HPDE6-E6E7 (cell line): ENCODE data around the gene ZNF532.
"Not testable (repeated sequence)": the region's sequence is repeated elsewhere in the genome, so short reads cannot be mapped to it uniquely, and the experiment has no call there.

Source experiments
- DNase-seq: peaks from one replicate; pipeline ENCODE4 v3.0.0; 2011; ENCODE audit warnings: missing footprints; ENCODE audit errors: extremely low spot score

Gene ZNF532

DNA sequence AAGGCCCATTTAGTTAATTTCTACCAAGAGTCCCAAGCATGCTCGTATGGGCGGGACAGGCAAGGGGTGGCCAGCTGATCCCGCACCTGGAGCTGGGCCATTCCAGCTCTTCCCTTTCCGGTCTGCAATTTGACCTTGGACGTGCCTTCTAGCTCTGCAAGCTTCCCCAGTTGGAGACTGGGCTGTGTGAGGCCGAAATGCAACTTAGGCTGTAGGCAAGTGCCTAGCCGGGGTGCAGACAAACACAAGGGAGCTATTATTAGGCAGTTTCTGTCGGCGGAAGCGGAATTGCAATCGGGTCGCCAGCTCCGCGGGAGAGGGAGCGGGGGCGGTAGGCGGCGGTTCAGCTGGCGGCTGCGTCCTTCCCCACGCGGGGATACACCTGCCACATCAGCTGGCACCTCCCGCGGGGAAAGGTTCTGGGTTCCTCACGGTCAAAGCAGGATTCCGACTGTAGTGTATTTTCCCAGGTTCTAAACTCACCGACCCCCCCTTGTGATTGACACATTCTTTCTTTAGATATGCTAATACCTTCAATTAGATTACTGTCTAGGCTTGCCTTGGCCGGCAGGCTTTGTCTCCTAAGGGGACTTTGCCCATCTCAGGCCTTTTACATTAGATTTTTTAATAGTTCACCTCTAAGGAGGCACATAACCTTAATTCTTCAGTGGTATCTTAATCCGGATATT, 17.1 kb upstream of the ZNF532 start:
- no peak for DNase-seq

DNA sequence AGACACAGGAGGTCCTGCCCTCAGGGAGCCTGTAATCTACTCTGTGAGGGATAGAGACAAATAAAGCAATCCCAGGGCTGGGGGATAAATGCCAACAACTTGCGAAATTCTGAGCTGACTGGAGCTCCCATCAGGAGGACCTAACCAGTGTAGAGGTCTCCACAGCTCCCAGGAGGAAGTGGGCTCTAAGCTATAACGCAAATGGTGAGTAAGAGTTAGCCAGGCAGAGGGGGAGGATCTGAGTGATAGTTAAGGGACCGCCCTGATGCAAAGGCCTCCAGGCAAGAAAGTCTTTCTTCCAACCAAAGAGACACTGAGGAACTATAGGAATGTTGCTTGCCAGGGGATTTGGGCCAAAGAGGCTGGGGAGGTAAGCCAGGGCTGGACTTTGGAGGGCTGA, 16.0 kb upstream of the ZNF532 start:
- DNase-seq, result no peak

DNA sequence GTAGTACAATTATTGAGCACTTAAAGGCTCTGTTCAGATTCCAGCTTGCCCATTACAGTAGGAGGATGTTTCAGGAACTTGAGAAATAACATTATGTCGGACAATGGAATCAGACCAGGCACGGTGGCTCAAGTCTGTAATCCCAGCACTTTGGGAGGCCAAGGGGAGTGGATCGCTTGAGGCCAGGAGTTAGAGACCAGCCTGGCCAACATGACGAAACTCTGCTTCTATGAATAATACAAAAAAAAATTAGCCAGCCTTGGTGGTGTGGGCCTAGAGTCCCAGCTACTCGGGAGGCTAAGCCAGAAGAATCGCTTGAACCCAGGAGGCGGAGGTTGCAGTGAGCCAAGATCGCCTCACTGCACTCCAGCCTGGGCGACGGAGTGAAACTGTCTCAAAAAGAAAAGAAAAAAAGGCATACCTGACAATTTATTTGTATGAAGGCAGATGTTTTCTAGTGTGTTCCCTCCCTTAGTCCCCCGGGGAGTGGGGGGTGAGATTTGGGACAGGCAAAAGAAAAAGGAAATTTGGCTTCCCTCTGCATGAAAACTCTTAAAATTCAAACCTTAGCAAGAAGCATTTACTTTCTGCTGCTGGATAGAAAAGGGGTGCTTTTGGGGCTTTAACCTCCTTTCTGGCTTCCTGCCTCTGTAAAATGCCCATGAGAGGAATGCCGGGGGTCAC, 13.7 kb upstream of the ZNF532 start:
- DNase-seq, result no peak

DNA sequence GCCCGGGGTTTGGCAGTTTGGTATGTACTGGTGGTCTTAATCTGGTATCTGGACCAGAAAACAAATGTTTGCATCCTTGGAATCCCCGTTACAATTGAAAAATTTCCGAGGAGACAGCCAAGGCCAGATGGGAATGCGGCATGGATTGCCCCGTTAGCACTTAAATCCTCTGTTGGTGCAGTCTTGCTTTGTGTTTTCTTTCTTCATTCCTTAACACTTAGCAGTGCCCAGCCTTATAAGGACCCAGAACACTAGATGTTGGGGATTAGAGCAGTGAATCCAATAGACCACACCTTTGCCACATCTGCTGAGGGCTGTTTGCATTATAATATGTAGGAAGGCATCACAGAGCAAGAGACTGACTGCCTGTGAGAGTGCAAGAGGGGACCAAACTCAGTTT, 12.8 kb upstream of the ZNF532 start:
- DNase-seq, result no peak

DNA sequence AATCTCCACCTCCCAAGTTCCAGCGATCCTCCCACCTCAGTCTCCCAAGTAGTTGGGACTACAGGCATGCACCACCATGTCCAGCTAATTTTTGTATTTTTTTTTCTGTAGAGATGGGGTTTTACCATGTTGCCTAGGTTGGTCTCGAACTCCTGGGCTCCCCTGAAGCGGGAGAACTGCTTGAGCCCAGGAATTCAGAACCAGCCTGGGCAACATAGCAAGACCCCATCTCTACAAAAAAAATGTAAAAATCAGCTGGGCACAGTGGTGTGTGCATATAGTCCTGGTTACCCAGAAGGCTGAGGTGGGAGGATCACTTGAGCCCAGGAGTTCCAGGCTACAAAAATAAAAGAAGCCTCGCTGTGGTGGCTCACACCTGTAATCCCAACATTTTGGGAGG, 12.0 kb upstream of the ZNF532 start:
- DNase-seq, result no peak

DNA sequence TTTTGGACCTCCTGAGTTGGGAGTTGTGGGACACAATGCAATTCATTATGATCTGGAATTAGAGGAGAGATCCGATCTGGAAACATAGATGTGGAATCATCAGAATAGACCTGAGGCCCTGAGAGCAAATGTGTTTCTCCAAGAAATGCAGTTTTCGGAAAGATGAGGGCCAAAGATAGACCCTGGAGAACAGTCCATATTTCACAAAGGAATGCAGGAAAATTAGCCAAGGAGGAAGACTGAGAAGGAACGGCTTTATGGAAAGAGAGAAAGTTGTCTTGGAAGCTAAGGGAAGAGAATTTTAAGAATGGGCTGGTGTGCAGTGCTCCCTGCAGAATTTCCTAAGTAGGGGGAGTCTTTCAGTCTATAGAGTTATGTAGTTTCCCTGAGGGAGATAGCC, 11.1 kb upstream of the ZNF532 start:
- DNase-seq, result no peak

DNA sequence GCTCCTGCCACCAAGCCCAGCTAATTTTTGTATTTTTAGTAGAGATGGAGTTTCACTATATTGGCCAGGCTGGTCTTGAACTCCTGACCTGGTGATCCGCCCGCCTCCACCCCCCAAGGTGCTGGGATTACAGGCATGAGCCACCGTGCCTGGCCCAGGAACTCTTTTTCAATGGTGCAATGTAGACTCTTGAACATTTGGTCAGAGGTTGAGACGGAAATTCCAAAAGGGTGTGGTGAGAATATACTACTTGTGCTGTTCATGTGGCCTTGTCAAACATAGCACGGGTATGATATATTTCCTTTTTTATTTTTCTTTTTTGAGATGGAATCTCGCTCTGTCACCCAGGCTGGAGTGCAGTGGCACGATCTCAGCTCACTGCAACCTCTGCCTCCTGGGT, 9.2 kb upstream of the ZNF532 start:
- not testable (repeated sequence) for DNase-seq

DNA sequence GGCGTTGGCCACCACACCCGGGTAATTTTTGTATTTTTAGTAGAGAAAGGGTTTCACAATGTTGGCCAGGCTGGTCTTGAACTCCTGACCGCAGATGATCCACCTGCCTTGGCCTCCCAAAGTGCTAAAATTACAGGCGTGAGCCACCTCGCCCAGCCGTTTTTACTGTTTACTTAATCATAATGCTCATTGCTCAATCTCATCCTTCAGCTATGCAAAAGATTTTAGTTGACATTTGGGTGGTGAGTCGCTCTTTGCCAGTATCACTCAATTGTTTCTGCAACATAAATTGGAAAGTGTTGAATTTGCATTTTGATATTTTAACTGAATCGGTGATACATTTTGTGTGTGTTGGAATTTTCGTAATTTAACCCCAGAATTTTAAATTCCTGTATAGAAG, 7.8 kb upstream of the ZNF532 start:
- DNase-seq, result no peak

DNA sequence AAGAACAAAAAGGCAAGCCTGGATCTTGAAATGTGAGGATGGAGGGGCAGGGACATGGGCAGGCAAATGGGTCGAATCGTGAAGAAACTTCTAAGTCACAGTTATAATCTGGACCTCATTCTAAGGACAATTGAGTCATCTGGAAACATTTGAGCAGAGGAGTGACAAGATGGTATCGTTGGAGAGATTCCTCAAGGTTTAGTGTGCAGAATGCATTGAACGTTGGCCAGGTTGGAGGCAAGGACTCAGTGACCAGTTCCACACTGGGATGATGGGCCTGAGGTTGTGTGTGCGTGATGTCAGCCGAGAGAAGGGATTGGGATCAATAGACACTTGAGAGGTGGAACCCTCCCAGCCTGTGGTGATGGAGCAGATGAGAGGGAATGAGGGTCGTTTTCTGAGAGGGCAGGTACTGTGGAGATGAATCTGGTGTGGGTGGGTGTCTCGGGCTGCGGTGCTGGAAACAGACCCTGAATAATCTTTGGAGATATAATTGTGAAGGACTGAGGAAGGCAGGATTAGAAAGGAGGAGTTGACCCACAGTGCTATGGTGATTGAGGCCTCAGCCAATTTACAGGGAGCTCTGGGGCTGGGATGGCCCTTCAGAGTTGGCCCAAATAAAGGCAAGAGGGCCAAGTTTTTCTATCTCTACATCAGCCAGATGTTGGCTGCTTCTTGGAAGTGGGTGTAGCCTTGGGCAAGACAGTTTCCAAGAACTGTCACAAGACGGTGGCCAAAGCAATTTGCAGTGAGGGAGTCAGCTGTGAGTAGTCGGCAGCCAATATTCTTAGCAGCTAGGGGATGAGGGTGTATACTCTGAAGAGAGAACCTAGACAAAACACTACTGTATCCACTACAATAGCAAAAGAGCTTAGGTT, 5.8 kb upstream of the ZNF532 start:
- no peak for DNase-seq

DNA sequence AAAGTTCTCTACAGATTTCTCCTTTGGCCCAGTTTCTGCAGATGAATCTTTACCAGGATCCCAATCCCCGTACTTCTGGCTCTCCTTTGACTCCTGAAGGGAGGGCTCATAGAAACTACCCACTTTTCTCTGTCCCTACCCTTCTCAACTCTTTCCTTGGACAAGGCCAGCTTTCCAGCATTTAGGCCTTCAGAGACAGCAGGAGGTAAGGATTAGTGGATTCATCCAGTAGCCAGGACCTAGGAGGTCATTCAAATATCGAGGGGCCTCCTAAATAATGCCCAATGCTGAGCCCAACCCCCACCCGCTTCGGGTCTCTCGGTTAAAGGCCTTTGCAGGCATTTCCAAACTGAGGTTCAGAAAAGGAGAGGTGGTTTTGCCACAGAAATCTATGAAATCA, 4.8 kb upstream of the ZNF532 start:
- no peak for DNase-seq

DNA sequence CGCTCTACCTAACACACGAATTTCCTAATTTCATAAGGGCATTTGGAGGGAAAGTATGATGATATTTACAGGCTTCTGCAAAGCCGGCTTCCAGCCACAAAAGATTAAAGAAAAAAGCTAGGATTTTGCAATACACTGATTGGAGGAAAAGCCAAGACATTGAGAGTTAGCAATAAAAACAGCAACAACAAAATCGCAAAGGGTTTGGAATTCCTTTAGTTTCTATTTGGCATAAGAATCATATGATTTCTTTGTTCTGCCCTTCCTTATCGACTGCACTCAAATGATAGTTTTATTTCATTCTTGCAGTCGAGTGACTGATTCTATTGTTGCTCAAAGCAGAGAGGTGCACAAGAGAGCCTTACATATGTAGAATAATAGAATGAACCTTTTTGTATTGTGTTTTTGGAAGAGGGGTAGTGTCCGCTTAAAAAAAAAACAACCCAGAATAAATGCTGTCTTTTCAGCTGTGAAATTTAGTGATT, 3.9 kb upstream of the ZNF532 start:
- DNase-seq, result no peak

DNA sequence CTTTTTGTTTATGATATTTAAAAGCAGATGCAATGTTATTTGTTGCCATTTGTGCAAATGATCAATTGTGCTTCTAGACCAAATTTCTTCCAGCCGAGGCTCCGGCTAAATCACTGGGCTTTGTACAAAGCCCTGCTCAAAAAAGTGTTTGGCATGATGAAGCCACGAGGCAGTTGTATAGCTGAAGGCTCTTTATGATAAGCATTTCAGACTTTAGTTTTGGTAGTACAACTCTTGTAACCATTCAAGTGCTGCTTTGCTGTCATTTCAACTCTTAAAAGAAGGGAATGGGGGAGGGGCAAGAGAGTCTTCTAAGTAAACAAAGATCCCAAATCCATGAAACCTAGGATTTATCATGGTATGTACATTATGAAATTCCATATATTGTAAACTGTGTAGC, 3.3 kb upstream of the ZNF532 start:
- DNase-seq, result no peak

DNA sequence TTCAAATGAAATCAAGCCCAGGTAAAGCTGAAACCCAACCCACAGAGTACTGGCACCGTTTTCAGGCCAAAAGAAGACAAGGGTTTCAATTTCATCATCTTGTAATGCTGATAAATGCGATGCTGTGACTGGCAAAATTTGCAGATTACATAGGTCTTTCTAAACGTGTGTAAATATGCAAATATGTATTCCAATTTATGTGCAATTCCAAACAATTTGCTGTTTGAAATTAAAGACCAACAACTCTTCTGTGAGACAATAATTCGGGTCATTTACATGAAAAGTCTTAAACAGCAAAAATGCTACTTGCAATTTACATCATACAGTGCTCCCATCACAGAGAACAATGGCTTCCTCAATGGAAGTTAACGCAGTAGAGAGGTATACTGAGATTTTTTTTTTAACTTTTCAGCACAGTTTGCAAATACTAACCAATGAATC, 2.8 kb upstream of the ZNF532 start:
- DNase-seq, result no peak

DNA sequence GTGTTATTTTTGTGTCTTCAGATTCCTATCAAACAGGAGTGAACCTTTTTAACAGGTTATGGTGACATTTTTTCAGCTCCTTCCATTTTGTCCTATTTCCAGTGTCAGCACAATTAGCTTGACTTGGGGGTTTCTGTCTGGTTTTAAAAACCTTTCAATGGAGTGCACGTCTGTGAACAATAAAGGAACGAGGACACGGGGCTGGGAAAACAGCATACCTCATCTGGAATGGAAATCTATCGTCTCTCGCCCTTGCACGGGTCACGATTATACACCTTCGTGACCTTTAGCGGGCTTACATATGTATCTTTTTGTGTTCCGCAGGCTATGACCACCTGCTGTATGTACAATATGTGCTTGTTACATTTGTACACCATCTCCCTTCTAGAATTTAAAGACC, 2.3 kb upstream of the ZNF532 start:
- DNase-seq, result no peak

DNA sequence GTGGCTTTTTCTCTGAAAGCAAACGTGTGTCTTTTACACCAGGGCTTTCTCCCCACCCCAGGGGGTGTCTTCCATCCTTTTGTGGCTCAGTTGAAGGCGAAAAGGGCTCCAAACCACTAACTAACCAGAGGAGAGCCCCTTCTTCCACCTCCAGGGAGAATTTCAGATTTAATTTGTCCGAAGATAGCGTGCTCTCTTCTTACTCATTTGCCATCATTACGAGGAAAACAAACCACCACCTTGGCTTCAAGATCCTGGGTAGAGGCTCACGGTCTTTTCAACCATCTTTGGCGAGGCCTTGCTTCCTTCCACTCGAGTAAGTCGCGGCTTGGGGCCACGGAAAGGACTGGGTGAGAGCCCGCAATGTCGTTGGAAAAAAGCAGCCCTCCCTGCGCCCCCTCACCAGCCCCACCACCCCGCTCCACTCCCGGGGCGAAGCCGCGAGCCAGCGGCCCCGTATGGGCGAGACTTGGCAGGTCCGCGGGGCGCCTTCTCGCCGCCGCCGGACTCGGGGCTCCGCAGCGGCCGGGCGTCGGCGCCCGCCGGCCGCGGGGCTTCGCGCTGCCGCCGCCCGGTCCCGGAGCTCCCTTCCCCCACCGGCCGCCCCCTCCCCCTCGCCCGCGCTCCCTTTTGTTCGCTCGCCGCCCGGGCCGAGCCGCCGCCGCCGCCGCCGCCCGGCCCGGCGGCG, 1.7 kb upstream of the ZNF532 start:
- no peak for DNase-seq

DNA sequence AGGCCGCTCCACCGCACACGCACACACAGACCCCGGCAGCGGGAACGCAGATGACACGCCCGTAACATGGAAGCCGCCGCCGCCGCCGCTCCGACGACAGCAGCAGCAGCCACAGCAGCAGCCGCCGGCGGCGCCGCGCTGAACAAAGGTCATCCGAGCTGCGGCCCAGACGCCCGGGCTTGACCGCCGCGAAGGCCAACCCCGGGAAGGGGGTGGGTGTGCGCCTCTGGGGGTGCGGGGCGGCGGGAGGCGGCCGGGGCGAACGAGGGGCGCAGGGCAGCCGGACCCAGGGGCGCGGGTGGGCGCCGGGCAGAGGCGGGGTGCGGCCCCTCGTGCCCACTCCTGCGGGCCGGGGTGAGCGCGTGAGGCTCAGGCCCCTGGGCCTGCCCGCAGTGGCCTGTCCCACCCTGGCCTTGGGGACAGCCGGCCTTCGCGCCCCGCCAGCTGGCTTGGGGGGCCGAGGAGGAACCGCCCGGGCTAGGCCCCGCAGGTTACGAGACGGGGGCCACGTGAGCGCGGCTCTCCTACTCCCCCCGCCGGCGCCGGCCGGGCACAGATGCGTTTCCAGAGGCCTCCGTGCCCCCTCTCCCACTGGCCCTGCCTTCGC, 1.0 kb upstream of the ZNF532 start:
- DNase-seq, result no peak

DNA sequence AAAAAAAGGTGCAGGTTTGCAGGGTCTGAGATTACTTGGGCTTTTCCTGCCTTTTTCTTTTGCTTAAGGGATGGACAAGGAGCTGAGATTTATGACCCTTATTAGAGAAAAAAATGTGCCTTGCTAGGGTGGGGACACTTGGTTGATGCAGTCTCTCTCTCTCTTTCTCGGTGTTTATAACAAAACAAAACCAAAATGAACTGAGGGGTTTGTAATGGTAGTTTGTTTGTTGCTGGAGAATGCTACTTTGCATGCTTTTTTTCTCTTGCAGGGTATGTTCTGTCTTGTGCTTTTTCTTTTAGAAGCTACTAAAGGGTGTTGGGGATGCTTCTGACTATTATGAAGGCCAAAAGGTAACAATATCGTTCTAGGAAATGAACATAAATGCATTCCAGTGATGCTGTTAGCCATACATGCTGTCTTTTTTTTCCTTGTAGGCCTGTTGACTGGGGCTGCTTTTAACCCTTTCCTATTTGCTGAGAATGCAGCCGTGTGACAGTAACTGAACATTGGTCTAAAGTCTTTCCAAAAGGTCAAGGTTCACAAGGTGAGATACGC, 435 bp downstream of the ZNF532 start:
- no peak for DNase-seq

DNA sequence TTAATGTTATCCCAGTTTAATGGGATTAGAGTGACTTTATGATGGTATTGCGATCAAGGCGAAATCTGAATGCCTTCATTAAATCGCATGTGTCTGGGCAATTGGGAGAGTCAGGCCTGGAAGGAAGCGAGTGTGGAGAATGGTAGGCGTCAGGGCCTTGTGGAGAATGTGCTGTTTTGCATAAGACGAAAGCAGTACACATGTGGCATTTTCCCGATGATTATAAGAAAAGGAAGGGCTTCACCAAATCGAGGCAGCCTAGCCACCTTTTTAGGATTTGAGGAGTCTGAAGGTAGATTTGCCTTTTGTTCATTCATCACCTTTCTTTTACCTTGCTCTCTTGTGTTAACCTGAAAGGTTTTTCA, 1.0 kb downstream of the ZNF532 start:
- no peak for DNase-seq

DNA sequence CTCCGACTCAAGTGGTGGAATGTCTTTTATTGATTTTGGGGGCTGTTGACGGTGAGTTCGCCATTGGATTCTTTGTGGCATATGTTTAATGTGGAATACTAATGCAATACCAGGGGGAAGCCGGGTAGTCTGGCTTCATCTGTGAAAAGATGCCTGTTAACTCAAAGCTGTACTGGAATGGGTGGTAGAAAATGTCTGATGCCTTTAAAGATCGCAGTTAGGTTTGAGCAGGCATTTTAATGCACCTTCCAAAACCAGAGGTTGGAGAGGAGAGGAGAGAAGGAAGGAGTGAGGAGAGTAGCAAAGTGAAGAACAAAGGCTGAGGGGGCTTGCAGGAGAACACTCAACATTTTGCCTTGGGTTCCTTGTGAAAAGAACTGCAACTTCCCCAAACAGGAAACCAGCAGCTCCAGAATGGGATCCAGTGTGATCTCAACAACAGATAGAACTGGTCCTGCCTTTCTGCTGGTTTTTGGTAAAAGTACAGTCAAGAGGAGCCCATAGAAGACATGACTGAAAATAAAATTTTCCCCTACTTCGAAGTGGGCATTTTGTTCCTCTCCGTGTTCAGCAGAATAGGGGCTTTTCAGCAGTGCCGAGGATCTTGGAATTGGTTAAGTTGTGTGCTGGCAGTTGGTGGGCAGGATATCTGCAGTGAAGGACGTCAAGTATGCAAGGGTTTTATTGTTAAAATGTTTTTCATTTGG, 1.5 kb downstream of the ZNF532 start:
- no peak for DNase-seq

DNA sequence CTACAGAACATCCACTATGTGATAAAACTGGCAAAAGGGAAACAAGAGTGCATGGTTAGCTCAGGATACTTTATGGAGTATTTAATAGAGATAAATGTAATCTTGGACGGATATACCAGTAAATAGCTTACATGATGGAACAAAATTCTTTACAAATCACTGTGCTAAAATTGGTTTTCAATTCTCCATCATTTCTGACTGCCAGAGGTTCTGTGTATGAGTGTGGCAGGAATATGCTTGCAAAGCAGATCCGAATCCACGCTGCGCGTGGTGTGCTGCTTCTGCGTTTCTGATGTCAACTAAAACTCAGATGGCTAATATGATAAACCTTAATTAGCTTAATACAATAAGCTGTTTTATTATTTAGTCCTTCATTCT, 2.1 kb downstream of the ZNF532 start:
- DNase-seq, result no peak
